GM12892 (cell line): ENCODE results near the gene TPT1.
"Not testable (repeated sequence)": the region's sequence is repeated elsewhere in the genome, so short reads cannot be mapped to it uniquely, and the experiment has no call there.

Experiments
- DNase-seq: peaks from one replicate; pipeline ENCODE4 v3.0.0; 2011; ENCODE audit not compliant: insufficient read length
- FAIRE-seq: peaks from 2 replicates; lab custom pipeline; 2011; peaks lifted over from hg19 to GRCh38; lab: Jason Lieb, UNC
- POLR2A ChIP-seq: IDR thresholded peaks from 2 replicates; pipeline ENCODE4 v1.6.1; 2011; ENCODE audit warnings: low read depth, low read length, control low read depth
- POLR2AphosphoS5 ChIP-seq: IDR thresholded peaks from 2 replicates; pipeline ENCODE4 v1.6.1; 2011; ENCODE audit warnings: low read depth, low read length, control low read depth
- TAF1 ChIP-seq: IDR thresholded peaks from 2 replicates; pipeline ENCODE4 v1.6.1; 2011; ENCODE audit warnings: low read depth, mild to moderate bottlenecking, control low read depth, low read length, borderline replicate concordance

TPT1 gene

DNA sequence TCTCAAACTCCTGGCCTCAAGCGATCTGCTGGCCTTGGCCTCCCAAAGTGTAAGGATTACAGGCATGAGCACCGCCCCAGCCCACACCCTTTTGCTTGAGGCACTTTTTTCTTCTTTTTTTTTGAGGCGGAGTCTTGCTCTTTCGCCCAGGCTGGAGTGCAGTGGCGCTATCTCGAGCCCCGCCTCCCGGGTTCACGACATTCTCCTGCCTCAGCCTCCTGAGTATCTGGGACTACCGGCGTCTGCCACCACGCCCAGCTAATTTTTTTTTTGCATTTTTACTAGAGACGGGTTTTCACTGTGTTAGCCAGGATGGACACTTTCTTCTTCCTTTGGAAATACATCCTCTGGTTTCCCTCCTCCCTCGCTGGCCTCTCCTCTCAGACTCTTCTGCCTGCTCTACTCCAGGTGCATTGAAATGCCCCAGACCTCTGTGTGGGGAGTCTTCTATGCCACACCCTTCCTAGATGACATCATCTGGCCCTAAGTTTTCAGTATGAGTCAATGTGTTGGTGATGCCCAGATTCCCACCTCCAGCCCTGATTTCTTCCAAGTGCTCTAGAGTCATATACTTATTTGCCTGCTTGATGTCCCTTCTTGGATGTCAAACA is 20.7 kb upstream of the TPT1 start:
- no peak for TF ChIP-seq POLR2AphosphoS5
- no peak for DNase-seq
- no peak for FAIRE-seq

DNA sequence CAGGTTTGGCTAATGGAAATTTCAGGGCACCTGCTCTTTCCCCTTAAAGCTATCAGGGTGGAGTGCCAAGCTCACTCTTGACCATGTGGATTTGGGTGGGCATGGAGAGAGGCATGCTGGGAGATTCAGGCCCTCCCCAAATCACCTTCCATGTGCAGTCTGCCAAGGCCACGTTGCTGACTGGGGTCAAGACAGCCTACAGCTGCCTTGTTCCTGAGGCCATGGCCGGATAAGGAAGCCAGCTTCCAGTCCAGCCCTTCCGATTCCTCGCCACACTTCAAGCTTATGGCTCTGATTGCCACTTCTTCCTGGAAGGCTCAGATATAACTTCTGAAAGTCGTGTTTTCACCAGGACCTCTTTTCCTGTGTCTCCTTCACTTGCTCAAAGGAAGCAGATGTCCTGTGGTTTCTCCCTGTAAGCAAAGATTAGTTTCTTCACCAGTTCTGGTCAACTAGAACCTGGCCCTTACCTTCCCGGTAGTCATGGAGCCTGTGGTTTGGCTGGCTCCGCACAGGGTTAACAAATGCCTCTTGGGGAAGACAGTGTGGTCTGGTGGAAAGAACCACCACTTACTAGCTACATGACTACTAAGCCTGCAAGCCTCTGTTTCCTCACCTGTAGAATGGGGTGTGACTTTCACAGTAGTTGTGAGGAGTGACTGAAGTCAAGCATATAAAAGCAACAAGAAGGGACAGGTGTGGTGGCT is 16.1 kb upstream of the TPT1 start:
- DNase-seq (no peak), FAIRE-seq (no peak)
- no peak for TF ChIP-seq TAF1
- TF ChIP-seq POLR2AphosphoS5 = no peak
- TF ChIP-seq POLR2A = no peak

DNA sequence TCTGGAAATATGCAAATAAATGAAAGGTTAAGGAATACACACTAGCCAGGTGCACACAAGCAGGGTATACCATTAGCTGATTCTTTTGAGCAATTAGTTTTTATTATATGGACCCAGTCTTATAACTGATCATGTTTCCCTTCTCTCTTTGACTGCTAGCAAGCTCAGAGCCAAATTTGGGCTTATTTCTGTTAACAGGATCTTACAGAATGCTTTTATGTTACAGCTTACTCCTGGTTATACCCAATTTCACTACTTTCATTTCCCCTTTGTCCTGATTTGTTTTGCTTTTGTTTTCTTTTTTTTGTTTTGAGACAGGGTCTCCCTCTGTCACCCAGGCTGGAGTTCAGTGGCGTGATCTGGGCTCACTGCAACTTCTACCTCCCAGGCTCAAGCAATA is 12.9 kb upstream of the TPT1 start:
- DNase-seq (no peak), FAIRE-seq (peak; percentile 53)
- no peak for TF ChIP-seq TAF1
- TF ChIP-seq POLR2A = no peak
- TF ChIP-seq POLR2AphosphoS5 = no peak

DNA sequence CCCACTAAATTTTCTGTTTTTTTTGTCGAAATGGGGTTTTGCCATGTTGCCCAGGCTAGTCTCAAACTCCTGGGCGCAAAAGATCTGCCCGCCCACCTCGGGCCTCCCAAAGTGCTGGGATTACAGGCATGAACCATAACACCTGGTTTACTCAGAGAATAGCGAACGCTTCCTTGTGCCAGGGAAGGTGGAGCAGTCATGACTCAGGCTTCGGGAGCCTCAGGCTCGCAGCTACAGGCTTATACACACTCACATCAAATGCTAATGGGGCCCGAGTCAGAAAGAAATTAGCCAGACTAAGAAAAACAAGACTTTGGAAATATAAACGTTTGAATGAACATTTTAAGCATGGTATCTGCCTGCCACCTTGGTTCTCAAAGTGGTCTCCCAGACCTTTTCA is 11.0 kb upstream of the TPT1 start:
- FAIRE-seq = no peak
- no peak for DNase-seq
- no peak for TF ChIP-seq POLR2A
- no peak for TF ChIP-seq TAF1
- no peak for TF ChIP-seq POLR2AphosphoS5

DNA sequence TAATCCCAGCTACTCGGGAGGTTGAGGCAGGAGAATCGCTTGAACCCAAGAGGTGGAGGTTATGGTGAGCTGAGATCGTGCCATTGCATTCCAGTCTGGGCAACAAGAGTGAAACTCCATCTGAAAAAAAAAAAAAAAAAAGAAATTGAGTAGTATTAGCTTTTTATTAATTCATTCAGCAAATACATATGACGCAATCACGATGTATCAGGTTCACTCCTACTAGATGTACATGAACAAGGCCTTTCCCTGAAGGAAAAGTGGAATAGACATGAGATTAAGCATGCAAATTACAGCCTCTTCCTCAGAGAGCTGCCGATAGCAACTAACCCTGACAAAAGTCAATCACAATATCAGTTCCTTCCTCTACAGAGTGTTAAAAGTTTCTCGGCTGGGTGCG is 9.2 kb upstream of the TPT1 start:
- FAIRE-seq (no peak), DNase-seq (no peak)
- no peak for TF ChIP-seq POLR2AphosphoS5
- no peak for TF ChIP-seq TAF1
- no peak for TF ChIP-seq POLR2A

DNA sequence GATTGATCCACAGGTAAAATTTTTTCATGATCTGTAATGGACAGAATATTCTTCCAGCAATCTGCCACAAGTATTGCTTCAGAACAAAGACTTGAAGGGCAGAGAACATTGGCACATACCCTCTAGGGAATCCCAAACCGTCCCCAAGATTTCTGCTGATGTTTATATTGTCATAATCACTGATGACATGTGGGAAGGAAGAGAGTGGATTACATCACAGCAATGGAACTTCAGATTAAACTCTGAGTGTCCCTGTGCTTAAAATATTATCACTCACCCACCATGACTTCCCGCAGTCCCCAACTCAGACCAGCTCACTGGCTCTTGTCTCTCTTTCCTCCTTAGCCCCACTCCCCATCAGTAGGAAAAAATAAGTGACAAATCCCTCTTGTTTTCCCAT is 8.5 kb upstream of the TPT1 start:
- no peak for TF ChIP-seq POLR2AphosphoS5
- TF ChIP-seq POLR2A = no peak
- TF ChIP-seq TAF1 = no peak
- FAIRE-seq (no peak), DNase-seq (no peak)

DNA sequence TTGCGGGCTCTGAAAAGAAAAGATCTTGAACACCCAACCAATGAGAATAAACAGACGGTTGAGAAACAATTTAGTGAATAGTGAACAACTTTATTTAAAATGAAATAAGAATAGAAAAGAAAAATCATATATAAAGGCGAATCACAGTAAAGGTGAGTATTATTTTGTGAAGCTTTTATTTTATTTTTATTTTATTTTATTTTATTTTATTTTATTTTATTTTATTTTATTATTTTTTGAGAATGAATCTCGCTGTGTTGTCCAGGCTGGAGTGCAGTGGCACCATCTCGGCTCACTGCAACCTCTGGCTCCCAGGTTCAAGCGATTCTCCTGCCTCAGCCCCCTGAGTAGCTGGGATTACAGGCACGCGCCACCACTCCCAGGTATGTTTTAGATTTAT is 3.1 kb upstream of the TPT1 start:
- not testable (repeated sequence) for FAIRE-seq

DNA sequence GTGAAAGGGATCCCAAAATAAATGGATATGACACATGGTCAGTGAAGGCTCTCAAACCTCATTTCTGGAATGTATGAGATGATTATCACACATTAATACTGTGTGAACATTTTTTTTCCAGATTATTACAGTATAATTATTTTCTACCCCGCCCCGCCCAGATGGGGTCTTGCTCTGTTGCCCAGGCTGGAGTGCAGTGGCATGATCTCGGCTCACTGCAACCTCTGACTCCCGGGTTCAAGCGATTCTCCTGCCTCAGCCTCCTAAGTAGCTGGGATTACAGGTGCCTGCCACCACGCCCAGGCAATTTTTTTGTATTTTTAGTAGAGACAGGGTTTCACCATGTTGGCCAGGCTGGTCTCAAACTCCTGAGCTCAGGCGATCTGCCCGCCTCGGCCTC is 2.1 kb upstream of the TPT1 start:
- FAIRE-seq, DNase-seq: not testable (repeated sequence)

More for the DNA sequence above, 3.1 kb upstream of the TPT1 start:
- DNase-seq = not testable (repeated sequence)

DNA sequence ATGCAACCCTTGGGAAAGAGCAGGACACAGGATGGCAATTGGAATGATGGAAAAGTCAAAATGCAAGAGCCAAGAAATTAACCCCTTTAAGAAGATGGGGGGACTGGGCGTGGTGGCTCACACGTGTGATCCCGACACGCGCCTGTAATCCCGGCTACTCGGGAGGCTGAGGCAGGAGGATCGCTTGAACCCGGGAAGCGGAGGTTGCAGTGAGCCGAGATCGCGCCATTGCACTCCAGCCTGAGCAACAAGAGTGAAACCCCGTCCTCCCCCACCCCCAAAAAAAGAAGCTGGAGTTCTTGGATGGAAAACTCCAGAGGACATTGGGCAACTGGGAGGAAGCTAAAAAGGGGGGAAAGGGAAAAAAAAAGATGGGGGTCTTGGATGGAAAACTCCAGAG is 1.7 kb upstream of the TPT1 start:
- not testable (repeated sequence) for DNase-seq, FAIRE-seq

DNA sequence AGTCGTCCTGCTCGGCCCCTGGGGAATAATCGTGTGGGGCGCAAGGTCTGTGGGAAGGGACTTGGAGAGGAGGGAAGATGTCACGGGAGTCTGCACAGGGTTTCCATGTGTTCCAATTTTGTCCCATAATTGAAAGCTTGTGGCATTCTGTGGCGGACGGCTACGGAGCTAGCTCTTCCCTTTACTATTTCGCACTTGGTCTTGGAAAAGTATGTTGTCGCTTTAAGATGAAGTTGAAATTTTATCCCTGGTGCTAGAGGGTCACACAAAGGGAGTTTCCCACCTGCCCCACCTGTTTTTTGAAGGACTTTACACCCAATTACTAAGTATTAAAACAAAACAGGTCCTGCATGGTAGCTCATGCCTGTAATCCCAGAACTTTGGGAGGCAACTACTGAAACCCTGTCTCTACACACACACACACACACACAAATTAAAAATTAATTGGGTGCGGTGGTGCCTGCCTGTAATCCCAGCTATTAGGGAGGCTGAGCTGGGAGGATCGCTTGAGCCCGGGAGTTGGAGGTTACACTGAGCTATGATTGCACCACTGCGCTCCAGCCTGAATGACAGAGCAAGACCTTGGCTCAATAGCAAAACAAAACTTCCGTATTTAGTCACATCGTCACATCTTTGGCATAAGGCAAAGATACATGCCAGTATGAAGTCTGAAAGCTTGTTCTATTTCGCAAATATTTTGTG is 967 bp upstream of the TPT1 start:
- TF ChIP-seq POLR2AphosphoS5 (no peak), POLR2A (no peak), TAF1 (no peak)
- FAIRE-seq (no peak), DNase-seq (no peak)

DNA sequence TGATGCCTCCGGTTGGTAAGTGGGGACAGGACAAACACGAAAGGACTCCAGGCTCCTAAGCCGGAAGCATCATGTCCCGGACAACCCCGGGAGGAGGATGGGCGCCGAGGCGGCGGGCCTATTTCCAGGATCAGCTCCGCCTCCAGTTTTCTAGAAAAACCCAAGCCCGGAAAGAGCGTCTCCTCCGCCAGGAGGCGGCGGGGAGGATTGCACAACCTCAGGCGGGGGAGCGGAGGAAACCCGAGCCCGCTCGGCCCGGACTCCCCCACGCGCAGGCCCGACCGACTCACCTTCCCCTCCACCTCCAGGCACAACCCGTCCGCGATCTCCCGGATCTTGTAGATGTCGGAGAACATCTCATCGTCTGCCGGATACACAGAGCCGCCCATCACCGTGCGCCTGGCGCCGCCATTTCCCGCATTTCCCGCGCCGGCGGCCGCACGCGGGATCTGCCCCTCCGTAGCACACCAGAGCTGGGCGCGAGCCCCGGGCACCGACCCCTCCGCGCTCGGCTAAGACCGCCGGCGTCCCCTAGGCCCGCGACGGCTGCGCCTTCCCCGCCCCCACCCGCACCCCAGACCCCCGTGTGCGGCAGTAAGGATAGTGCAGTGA is 455 bp downstream of the TPT1 start:
- DNase-seq = peak; percentile 49
- peak; percentile 63 for FAIRE-seq
- TF ChIP-seq TAF1 = no peak

DNA sequence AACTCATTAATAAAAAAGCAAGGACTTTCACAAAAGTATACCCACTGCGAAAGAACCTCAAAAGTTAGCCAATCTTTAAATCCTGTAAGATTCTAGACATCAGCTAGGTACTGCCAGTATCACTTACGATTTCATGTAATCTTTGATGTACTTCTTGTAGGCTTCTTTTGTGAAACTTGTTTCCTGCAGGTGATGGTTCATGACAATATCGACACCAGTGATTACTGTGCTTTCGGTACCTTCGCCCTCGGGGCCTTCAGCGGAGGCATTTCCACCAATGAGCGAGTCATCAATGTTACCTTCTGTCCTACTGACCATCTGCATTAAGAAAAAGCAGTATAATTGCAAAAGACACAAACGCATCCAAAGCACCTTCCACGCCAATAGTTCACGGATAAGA is 1.1 kb downstream of the TPT1 start:
- FAIRE-seq (no peak), DNase-seq (no peak)
- TF ChIP-seq POLR2A (no peak), TAF1 (no peak), POLR2AphosphoS5 (no peak)

DNA sequence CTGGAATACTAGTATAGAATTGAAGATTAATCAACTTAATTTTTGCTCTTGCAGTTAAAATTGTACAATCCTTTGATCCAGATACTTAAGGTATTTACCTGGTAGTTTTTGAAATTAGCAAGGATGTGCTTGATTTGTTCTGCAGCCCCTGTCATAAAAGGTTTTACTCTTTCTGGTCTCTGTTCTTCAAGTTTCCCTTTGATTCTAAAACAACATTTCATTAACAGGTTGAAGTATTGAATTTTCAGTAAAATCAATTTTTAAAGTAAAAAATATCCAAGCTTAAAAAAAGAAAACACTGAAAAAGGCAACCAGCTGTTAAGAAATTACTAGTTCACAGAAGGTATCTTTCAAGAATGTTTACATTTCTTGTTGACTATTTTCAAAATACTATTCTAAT is 1.6 kb downstream of the TPT1 start:
- no peak for FAIRE-seq
- TF ChIP-seq POLR2A (no peak), POLR2AphosphoS5 (no peak), TAF1 (no peak)
- no peak for DNase-seq
